ENCODE data around the gene FMO1.

DNA sequence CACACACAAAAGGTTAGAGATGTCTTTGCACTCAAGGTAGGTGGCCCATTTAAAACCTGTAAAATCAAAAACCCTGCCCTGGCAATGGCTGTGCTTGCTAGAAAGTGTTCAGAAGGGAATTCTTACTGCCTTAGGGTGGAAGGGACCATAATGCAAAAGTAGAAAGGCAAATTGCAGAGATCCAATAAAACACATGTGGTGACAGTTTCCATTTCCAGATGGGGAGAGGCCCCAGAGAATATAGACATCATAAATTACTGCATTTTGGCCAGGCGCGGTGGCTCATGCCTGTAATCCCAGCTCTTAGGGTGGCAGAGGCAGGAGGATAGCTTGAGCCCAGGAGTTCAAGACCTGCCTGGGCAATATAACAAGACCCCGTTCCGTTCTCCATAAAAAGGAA lies 13.0 kb downstream of the FMO1 start:
- TF ChIP-seq, protein P1, sequence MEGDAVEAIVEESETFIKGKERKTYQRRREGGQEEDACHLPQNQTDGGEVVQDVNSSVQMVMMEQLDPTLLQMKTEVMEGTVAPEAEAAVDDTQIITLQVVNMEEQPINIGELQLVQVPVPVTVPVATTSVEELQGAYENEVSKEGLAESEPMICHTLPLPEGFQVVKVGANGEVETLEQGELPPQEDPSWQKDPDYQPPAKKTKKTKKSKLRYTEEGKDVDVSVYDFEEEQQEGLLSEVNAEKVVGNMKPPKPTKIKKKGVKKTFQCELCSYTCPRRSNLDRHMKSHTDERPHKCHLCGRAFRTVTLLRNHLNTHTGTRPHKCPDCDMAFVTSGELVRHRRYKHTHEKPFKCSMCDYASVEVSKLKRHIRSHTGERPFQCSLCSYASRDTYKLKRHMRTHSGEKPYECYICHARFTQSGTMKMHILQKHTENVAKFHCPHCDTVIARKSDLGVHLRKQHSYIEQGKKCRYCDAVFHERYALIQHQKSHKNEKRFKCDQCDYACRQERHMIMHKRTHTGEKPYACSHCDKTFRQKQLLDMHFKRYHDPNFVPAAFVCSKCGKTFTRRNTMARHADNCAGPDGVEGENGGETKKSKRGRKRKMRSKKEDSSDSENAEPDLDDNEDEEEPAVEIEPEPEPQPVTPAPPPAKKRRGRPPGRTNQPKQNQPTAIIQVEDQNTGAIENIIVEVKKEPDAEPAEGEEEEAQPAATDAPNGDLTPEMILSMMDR (conservative IDR thresholded peaks at IDR 0.05; ENCODE audit: low read depth, low read length): no peak
- no peak for TF ChIP-seq EZH2 (IDR thresholded peaks at IDR 0.05; ENCODE audit: borderline replicate concordance, low read depth, low read length, poor library complexity, severe bottlenecking)
